Heart left ventricle (tissue), 13 donors: ENCODE measurements around the gene RAP2C.

Experiments
- POLR2A ChIP-seq, 2 donors: fragments of 450-650 bp; IDR thresholded peaks; one replicate each; pipeline ENCODE4 v1.6.1; 2017; ENCODE audit warnings: antibody characterized with exemption in 2 of 2, mild to moderate bottlenecking in 2 of 2, moderate library complexity in 2 of 2
- TF ChIP-seq, protein P1 (sequence below), 12 donors: fragments of 200-600 bp; sonication (generic) in 4 of 12; IDR thresholded peaks; one replicate each; pipeline versions ENCODE4 v1.5.0 to v1.8.0; 2018 to 2022; ENCODE audit warnings: antibody characterized with exemption in 12 of 12, mild to moderate bottlenecking in 5 of 12
- donor health status: ischemic (EF 13 %, LVEDD 7.1; RV severe dilation, severe dysfunction).
- donor health status: DM: no; HTN: yes; CAD: no.
- donor health status: DM: no; HTN: no; CAD: no.
- donor health status: ischemic (EF 25% LVEDD 6.9; RV normal size, moderate dysfunction).
- donor health status: ischemic (EF 25% LVEDD 5.7; RV mildly dilated, moderate dysfunction).
- donor health status: ischemic (EF 35%, LVEDD 5.7; RV mildly dilated, moderate dysfunction).
- donor health status: nonischemic (EF 11% LVEDD 7.7; RV severe dilation, severe dysfunction).
- donor health status: DM: yes; HTN: yes; CAD: no.
- donor health status: PGD.
- donor health status: ischemic (EF 29% LVEDD 5.4; RV normal size, mild dysfunction).
- donor health status: nonischemic (EF 23%, LVEDD 6.1; RV moderate dilation, normal function).

- TF ChIP-seq POLR2A (IDR thresholded peaks at IDR 0.05): peak in 1 of 2 donors; percentile 36
- TF ChIP-seq, protein P1, sequence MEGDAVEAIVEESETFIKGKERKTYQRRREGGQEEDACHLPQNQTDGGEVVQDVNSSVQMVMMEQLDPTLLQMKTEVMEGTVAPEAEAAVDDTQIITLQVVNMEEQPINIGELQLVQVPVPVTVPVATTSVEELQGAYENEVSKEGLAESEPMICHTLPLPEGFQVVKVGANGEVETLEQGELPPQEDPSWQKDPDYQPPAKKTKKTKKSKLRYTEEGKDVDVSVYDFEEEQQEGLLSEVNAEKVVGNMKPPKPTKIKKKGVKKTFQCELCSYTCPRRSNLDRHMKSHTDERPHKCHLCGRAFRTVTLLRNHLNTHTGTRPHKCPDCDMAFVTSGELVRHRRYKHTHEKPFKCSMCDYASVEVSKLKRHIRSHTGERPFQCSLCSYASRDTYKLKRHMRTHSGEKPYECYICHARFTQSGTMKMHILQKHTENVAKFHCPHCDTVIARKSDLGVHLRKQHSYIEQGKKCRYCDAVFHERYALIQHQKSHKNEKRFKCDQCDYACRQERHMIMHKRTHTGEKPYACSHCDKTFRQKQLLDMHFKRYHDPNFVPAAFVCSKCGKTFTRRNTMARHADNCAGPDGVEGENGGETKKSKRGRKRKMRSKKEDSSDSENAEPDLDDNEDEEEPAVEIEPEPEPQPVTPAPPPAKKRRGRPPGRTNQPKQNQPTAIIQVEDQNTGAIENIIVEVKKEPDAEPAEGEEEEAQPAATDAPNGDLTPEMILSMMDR (IDR thresholded peaks at IDR 0.05): no peak
Observed at GRCh38 chrX:132218100-132218812, 991 bp downstream of the RAP2C start.
